IMR-90 (cell line): ENCODE results near the gene NDC80. TPM values are rescaled to one million over a fixed set of nuclear protein-coding genes. Genes with fewer than 3 reads are reported as not detected.

Experiments used
- ATAC-seq: fragments of 200-7000 bp; cut with Tn5 transposase; 2 replicates; pipeline ENCODE4 v1.9.1; 2020; ENCODE audit warnings: low read depth, mild to moderate bottlenecking, moderate library complexity
- BruUV-seq: library from RNA; stranded (reverse); fragments of 400-500 nt; replicated peaks from 2 replicates; lab custom pipeline; 2021; lab: Mats Ljungman, UMichigan
- CTCF ChIA-PET: fragments of 300-600 bp; formaldehyde crosslinking; extraction: SDS; loops from one replicate; lab custom pipeline; 2021; ENCODE audit warnings: antibody characterized with exemption; lab: Yijun Ruan, JAX
- POLR2A ChIA-PET: fragments of 300-600 bp; sonication (Branson Sonifier 250); formaldehyde crosslinking; loops from one replicate; lab custom pipeline; 2022; ENCODE audit warnings: antibody characterized with exemption; ENCODE audit not compliant: unreplicated experiment; lab: Charles Lee
- DNase-seq: peaks from one replicate; pipeline ENCODE4 v3.0.0; 2013
- H2AFZ ChIP-seq: replicated peaks from 2 replicates; pipeline ENCODE3; 2013; ENCODE audit warnings: low read length, mild to moderate bottlenecking; ENCODE audit not compliant: poor library complexity
- H2AK5ac ChIP-seq: 2 replicates; pipeline ENCODE4 v1.6.1; 2013; ENCODE audit warnings: low read depth, low read length, inconsistent platforms
- H2AK9ac ChIP-seq: replicated peaks from 2 replicates; pipeline ENCODE3; 2013; ENCODE audit warnings: mild to moderate bottlenecking, low read depth, low read length, moderate library complexity; ENCODE audit not compliant: poor library complexity
- H2BK120ac ChIP-seq: 2 replicates; pipeline ENCODE4 v1.6.1; 2013; ENCODE audit warnings: low read depth, low read length, inconsistent platforms
- H2BK15ac ChIP-seq: 3 replicates; pipeline ENCODE4 v1.6.1; 2013; ENCODE audit warnings: low read depth, low read length, inconsistent platforms
- H2BK20ac ChIP-seq: 2 replicates; pipeline ENCODE4 v1.6.1; 2013; ENCODE audit warnings: low read depth, mild to moderate bottlenecking, inconsistent platforms, low read length, moderate library complexity
- H2BK5ac ChIP-seq: 2 replicates; pipeline ENCODE4 v1.6.1; 2013; ENCODE audit warnings: mild to moderate bottlenecking, low read depth, low read length, inconsistent platforms; ENCODE audit not compliant: poor library complexity, severe bottlenecking
- H3K14ac ChIP-seq: replicated peaks from 2 replicates; pipeline ENCODE4 v1.6.1; 2013; ENCODE audit warnings: low read depth, low read length, inconsistent platforms
- H3K18ac ChIP-seq: 2 replicates; pipeline ENCODE4 v1.6.1; 2013; ENCODE audit warnings: low read depth, low read length, control low read depth
- H3K23ac ChIP-seq: 2 replicates; pipeline ENCODE4 v1.6.1; 2013; ENCODE audit warnings: low read depth, low read length, inconsistent platforms
- H3K27ac ChIP-seq: 2 replicates; pipeline ENCODE4 v1.5.1; 2013; ENCODE audit warnings: mild to moderate bottlenecking, control low read depth, low read length; ENCODE audit not compliant: insufficient read depth
- H3K27me3 ChIP-seq: 2 replicates; pipeline ENCODE4 v1.6.1; 2013; ENCODE audit warnings: low read length; ENCODE audit not compliant: control insufficient read depth, insufficient read depth
- H3K36me3 ChIP-seq: 2 replicates; pipeline ENCODE4 v1.6.1; 2013; ENCODE audit warnings: low read length, mixed read lengths; ENCODE audit not compliant: control insufficient read depth, insufficient read depth
- H3K4ac ChIP-seq: 2 replicates; pipeline ENCODE4 v1.6.1; 2013; ENCODE audit warnings: low read depth, low read length, inconsistent platforms
- H3K4me1 ChIP-seq: 2 replicates; pipeline ENCODE4 v1.6.1; 2013; ENCODE audit warnings: low read length, mixed read lengths; ENCODE audit not compliant: control insufficient read depth, insufficient read depth
- H3K4me2 ChIP-seq: 2 replicates; pipeline ENCODE4 v1.6.1; 2013; ENCODE audit warnings: low read depth, mild to moderate bottlenecking, control low read depth, low read length, moderate library complexity
- H3K4me3 ChIP-seq: 2 replicates; pipeline ENCODE4 v1.5.1; 2013; ENCODE audit warnings: low read depth, mild to moderate bottlenecking, control low read depth, low read length, moderate library complexity; ENCODE audit not compliant: insufficient read depth
- H3K56ac ChIP-seq: 2 replicates; pipeline ENCODE4 v1.6.1; 2013; ENCODE audit warnings: low read length, inconsistent platforms; ENCODE audit not compliant: insufficient read depth; ENCODE audit errors: extremely low read depth
- H3K79me1 ChIP-seq, 2 experiments: 2 replicates each; pipeline ENCODE4 v1.6.1; 2013; ENCODE audit warnings: low read length in 2 of 2, inconsistent platforms in 1 of 2, low read depth in 1 of 2
- H3K9ac ChIP-seq: 2 replicates; pipeline ENCODE4 v1.6.1; 2013; ENCODE audit warnings: low read depth, low read length, control low read depth
- H3K9me1 ChIP-seq: 2 replicates; pipeline ENCODE4 v1.6.1; 2013; ENCODE audit warnings: low read length, inconsistent platforms; ENCODE audit not compliant: insufficient read depth
- H3K9me3 ChIP-seq: 2 replicates; pipeline ENCODE4 v1.6.1; 2013; ENCODE audit warnings: low read length; ENCODE audit not compliant: control insufficient read depth, insufficient read depth
- H4K20me1 ChIP-seq: 2 replicates; pipeline ENCODE4 v1.6.1; 2013; ENCODE audit warnings: low read length, inconsistent platforms; ENCODE audit not compliant: insufficient read depth
- H4K5ac ChIP-seq: 2 replicates; pipeline ENCODE4 v1.6.1; 2013; ENCODE audit warnings: mild to moderate bottlenecking, low read depth, low read length, control low read depth
- H4K8ac ChIP-seq, 2 experiments: 2 replicates each; pipeline ENCODE4 v1.6.1; 2013; ENCODE audit warnings: low read depth in 2 of 2, low read length in 2 of 2, control low read depth in 1 of 2, inconsistent platforms in 1 of 2
- H4K91ac ChIP-seq: 2 replicates; pipeline ENCODE4 v1.6.1; 2013; ENCODE audit warnings: low read depth, low read length, inconsistent platforms; ENCODE audit not compliant: insufficient read depth
- BHLHE40 ChIP-seq: fragments of 150-350 bp; IDR thresholded peaks from 2 replicates; pipeline ENCODE4 v1.6.1; 2016; ENCODE audit warnings: mild to moderate bottlenecking, low read depth, low read length
- CEBPB ChIP-seq: IDR thresholded peaks from 2 replicates; pipeline ENCODE4 v1.6.1; 2012; ENCODE audit warnings: low read depth, low read length, improper control_type of control experiment
- CHD1 ChIP-seq: IDR thresholded peaks from 2 replicates; pipeline ENCODE4 v1.6.1; 2012; ENCODE audit warnings: low read depth, low read length, improper control_type of control experiment
- MAZ ChIP-seq: IDR thresholded peaks from 2 replicates; pipeline ENCODE4 v1.6.1; 2012; ENCODE audit warnings: low read depth, mild to moderate bottlenecking, low read length, improper control_type of control experiment, moderate library complexity, borderline replicate concordance
- MXI1 ChIP-seq: IDR thresholded peaks from 2 replicates; pipeline ENCODE4 v1.6.1; 2012; ENCODE audit warnings: low read depth, mild to moderate bottlenecking, low read length, moderate library complexity, borderline replicate concordance
- NFE2L2 ChIP-seq: fragments of 150-350 bp; IDR thresholded peaks from 2 replicates; pipeline ENCODE4 v1.6.1; 2016; ENCODE audit warnings: low read depth, mild to moderate bottlenecking, low read length
- POLR2A ChIP-seq: IDR thresholded peaks from 2 replicates; pipeline ENCODE4 v1.6.1; 2012; ENCODE audit warnings: mild to moderate bottlenecking, low read depth, low read length
- WGBS, 2 experiments: methylation state at CpG; one replicate each; pipeline versions ENCODE4 v1.1.5 to v1.1.7; 2013; ENCODE audit warnings: missing lambda C conversion rate in 2 of 2; ENCODE audit not compliant: insufficient read length in 1 of 2; ENCODE audit errors: extremely low coverage in 2 of 2; 5-methylcytosine and 5-hydroxymethylcytosine counted together
- dilution Hi-C: fragments of 300-500 bp; cut with HindIII; formaldehyde crosslinking; loops from one replicate; pipeline ENCODE4 v1.14.3; 2018; ENCODE audit warnings: low sequenced_read_pairs; ENCODE audit not compliant: unreplicated experiment
- in situ Hi-C: fragments of 300-500 bp; cut with MboI; formaldehyde crosslinking; loops from 3 replicates; pipeline ENCODE4 v1.14.3; 2019; ENCODE audit warnings: low sequenced_read_pairs, inconsistent platforms, mixed read lengths
- intact Hi-C: fragments of 100-400 bp; cut with micrococcal nuclease; formaldehyde crosslinking; loops from 2 replicates; pipeline ENCODE4 v1.10.0; 2022
- polyA plus RNA-seq, 3 experiments: library from polyadenylated mRNA; depleted of rRNA; stranded (reverse); fragments of >200 nt; gene quantifications; 2 replicates each; pipeline ENCODE4 v1.2.3, GENCODE V29; 2012; ENCODE audit warnings: low replicate concordance in 1 of 3
- total RNA-seq: library from RNA; depleted of rRNA; stranded (reverse); fragments of >200 nt; gene quantifications from 2 replicates; pipeline ENCODE4 v1.2.3, GENCODE V29; 2012
- TF ChIP-seq, protein P1 (sequence below): fragments of 150-350 bp; IDR thresholded peaks from 2 replicates; pipeline ENCODE4 v1.6.1; 2017; ENCODE audit warnings: mild to moderate bottlenecking, antibody characterized with exemption, low read length, low read depth

The NDC80 gene
- total and polyA plus RNA-seq, 2 of the 4 experiments (the other 2 are of a cell fraction), result 11.8 to 15.5 TPM

DNA sequence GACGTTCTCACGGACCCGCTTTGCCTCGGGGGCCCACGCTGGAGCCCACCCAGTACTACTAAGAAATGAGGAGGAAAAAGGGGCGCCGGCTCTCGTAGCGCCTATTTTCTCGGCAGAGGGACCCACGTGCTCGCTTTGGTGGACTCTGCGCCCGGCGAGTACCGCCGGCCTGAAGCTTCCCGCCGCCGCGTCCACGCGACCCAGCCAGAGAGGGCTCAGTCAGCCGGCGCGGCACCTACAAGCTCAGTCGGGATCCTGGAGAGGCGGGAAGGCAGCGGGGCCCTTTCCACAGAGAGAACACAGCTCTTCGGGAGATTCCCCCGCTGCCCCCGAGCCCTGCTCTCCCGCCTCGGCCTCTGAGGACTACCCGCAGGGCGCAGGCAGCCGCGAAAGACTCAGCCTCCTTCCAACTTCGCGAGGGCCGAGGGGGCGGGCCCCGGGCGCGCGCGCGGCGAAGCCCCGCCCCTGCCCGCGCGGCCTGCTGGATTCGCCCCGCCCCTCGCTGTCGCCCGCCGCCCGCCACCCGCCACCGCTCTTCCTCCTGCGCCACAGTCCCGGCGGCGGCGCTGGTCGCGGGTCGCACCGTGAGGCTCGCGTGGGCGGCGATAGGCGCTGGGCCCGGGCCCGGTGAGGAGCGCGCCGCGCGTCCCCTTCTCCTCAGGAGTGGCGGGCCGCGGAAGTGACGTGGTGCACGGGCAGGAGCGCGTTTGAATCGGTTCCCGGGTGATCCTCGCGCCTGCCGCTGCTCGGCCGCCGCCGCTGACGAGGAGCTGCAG, 84.0 kb downstream of the NDC80 start, which contains the start of gene SMCHD1:
SMCHD1 (plus strand) TSS at position 549 of the 776 bp plus-strand sequence. CDS start 350 bp downstream, outside the sequence.
- 0% methylated on average over 37 of the region's 100 CpGs; no CpG with 5 or more reads in 1 of the 2 experiments for WGBS, 2 experiments
- peak within 1 kb of the TSS; percentile 80 for H3K9ac ChIP-seq
- H3K4me2 ChIP-seq, result peak within 1 kb of the TSS; percentile 91
- H2AK9ac ChIP-seq, result peak within 1 kb of the TSS; percentile 95
- H4K91ac ChIP-seq, result peak within 1 kb of the TSS; percentile 44; the same call in 1 of the 2 replicates
- dilution Hi-C loops, result no loop called here
- peak within 1 kb of the TSS; percentile 31; the same call in 1 of the 2 replicates for H3K18ac ChIP-seq
- H4K5ac ChIP-seq, result peak within 1 kb of the TSS; percentile 46
- intact Hi-C loops, result loop anchor here (2.0 to 5.0 kb wide), 3 partner anchors 17 to 112 kb away; no protein-coding TSS in a partner anchor
- H2AFZ ChIP-seq, result peak within 1 kb of the TSS; percentile 98
- peak within 1 kb of the TSS; percentile 96 for H2BK5ac ChIP-seq
- no peak; the same call in 1 of the 2 replicates for TF ChIP-seq CHD1
- TF ChIP-seq POLR2A, result peak; percentile 87
- TF ChIP-seq BHLHE40, result peak; percentile 74
- peak; percentile 48; the same call in 1 of the 2 replicates for TF ChIP-seq MAZ
- peak; percentile 89 for TF ChIP-seq MXI1
- TF ChIP-seq, protein P1, sequence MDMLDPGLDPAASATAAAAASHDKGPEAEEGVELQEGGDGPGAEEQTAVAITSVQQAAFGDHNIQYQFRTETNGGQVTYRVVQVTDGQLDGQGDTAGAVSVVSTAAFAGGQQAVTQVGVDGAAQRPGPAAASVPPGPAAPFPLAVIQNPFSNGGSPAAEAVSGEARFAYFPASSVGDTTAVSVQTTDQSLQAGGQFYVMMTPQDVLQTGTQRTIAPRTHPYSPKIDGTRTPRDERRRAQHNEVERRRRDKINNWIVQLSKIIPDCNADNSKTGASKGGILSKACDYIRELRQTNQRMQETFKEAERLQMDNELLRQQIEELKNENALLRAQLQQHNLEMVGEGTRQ, result peak; percentile 15; the same call in 1 of the 2 replicates
- no peak for TF ChIP-seq CEBPB
- no peak for TF ChIP-seq NFE2L2
- peaks cover 0 to 9% of the 10 kb centered on the region in 2 experiments; a peak in 1 of 4 replicates for H3K79me1 ChIP-seq
- peak within 1 kb of the TSS; percentile 71; the same call in 1 of the 3 replicates for H2BK15ac ChIP-seq
- no TSS peak for BruUV-seq
- peak within 1 kb of the TSS; percentile 83 for H2BK120ac ChIP-seq
- peak within 1 kb of the TSS; percentile 91 for H3K4me3 ChIP-seq
- POLR2A ChIA-PET, result interaction anchor here (0.6 kb wide), 1 partner anchor 9 kb away, joined by 4 read pairs; no protein-coding TSS in a partner anchor
- H4K20me1 ChIP-seq, result peaks cover 33% of the 10 kb centered on the region
- peak within 1 kb of the TSS; percentile 91 for H3K4ac ChIP-seq
- H3K4me1 ChIP-seq, result peaks cover 6% of the 10 kb centered on the region
- peak within 1 kb of the TSS; percentile 76 to 85; a peak in 3 of 4 replicates for H4K8ac ChIP-seq
- DNase-seq (peak; percentile 78), ATAC-seq (peak; percentile 83)
- no peak within 1 kb of the TSS for H2BK20ac ChIP-seq
- H3K23ac ChIP-seq, result peak within 1 kb of the TSS; percentile 98
- H2AK5ac ChIP-seq, result peak within 1 kb of the TSS; percentile 90
- H3K36me3 ChIP-seq, result no peaks in the 10 kb centered on the region
- H3K27ac ChIP-seq, result peak within 1 kb of the TSS; percentile 84
- no peaks in the 10 kb centered on the region for H3K9me3 ChIP-seq
- peak within 1 kb of the TSS; percentile 86 for H3K14ac ChIP-seq
- H3K27me3 ChIP-seq, result no peaks in the 10 kb centered on the region
- H3K56ac ChIP-seq, result peak within 1 kb of the TSS; percentile 75
- in situ Hi-C loops, result no loop called here
- CTCF ChIA-PET, result interaction anchor here (0.6 kb wide), 2 partner anchors 38 to 81 kb away, joined by 3 read pairs; no protein-coding TSS in a partner anchor
- peaks cover 3% of the 10 kb centered on the region; the same call in 1 of the 2 replicates for H3K9me1 ChIP-seq
